Left ventricle myocardium inferior (tissue), 1 donor: ENCODE measurements around the gene SLC46A1. TPM values are rescaled to one million over a fixed set of nuclear protein-coding genes. Genes with fewer than 3 reads are reported as not detected.

Experiments used
- DNase-seq: peaks from one replicate; pipeline ENCODE4 v3.0.0-alpha.2; 2020
- H3K27ac ChIP-seq: fragments of 200-600 bp; replicated peaks from 2 replicates; pipeline ENCODE4 v1.8.0; 2021
- H3K27me3 ChIP-seq: fragments of 200-600 bp; 2 replicates; pipeline ENCODE4 v1.8.0; 2021; ENCODE audit warnings: low read depth
- H3K36me3 ChIP-seq: fragments of 200-600 bp; 2 replicates; pipeline ENCODE4 v1.8.0; 2021
- H3K4me1 ChIP-seq: fragments of 200-600 bp; 2 replicates; pipeline ENCODE4 v1.8.0; 2021
- H3K4me3 ChIP-seq: fragments of 200-600 bp; 2 replicates; pipeline ENCODE4 v1.8.0; 2021; ENCODE audit warnings: mild to moderate bottlenecking, moderate library complexity
- H3K9me3 ChIP-seq: fragments of 200-600 bp; replicated peaks from 2 replicates; pipeline ENCODE4 v1.8.0; 2021
- CTCF ChIP-seq: fragments of 200-600 bp; IDR thresholded peaks from 2 replicates; pipeline ENCODE4 v1.8.0; 2021; ENCODE audit warnings: antibody characterized with exemption, mild to moderate bottlenecking, borderline replicate concordance
- intact Hi-C: fragments of 100-400 bp; cut with micrococcal nuclease; formaldehyde crosslinking; loops from one replicate; pipeline ENCODE4 v1.11.0; 2022
- total RNA-seq: library from RNA; stranded (reverse); fragmentation: NEBNext Ultra II Directional; extraction: Animal tissue kit (Norgen Biotek cat#: 25700); gene quantifications from one replicate; pipeline ENCODE4 v1.2.1, GENCODE V29; 2021
- donor health status: DM: no; HTN: yes; CAD: no; lungs with severe emphysema.

The SLC46A1 gene
- total RNA-seq, 1 donor from 2014 or later = 6.0 TPM

GRCh38 chr17:28397275-28397674 is 8.7 kb downstream of the SLC46A1 start:
- H3K27me3 ChIP-seq = no peaks in the 10 kb centered on the region
- intact Hi-C loops = no loop called here
- H3K9me3 ChIP-seq = no peaks in the 10 kb centered on the region
- no peak for TF ChIP-seq CTCF
- no peak overlapping the region for H3K4me3 ChIP-seq
- peaks cover 14% of the 10 kb centered on the region for H3K4me1 ChIP-seq
- H3K36me3 ChIP-seq = peaks cover 52% of the 10 kb centered on the region
- H3K27ac ChIP-seq = no peak overlapping the region
- no peak for DNase-seq

GRCh38 chr17:28396635-28397239 is 9.3 kb downstream of the SLC46A1 start:
- intact Hi-C loops = no loop called here
- no peaks in the 10 kb centered on the region for H3K27me3 ChIP-seq
- H3K36me3 ChIP-seq = peaks cover 52% of the 10 kb centered on the region
- peaks cover 14% of the 10 kb centered on the region for H3K4me1 ChIP-seq
- no peak for TF ChIP-seq CTCF
- no peak overlapping the region for H3K27ac ChIP-seq
- no peaks in the 10 kb centered on the region for H3K9me3 ChIP-seq
- no peak for DNase-seq
- H3K4me3 ChIP-seq = no peak overlapping the region

- intact Hi-C loops = no loop called here
- H3K36me3 ChIP-seq = peaks cover 51% of the 10 kb centered on the region
- H3K27ac ChIP-seq = no peak overlapping the region
- DNase-seq = no peak
- peaks cover 14% of the 10 kb centered on the region for H3K4me1 ChIP-seq
- no peak overlapping the region for H3K4me3 ChIP-seq
- H3K9me3 ChIP-seq = no peaks in the 10 kb centered on the region
- TF ChIP-seq CTCF = no peak
- H3K27me3 ChIP-seq = no peaks in the 10 kb centered on the region
Measured at GRCh38 chr17:28395968-28396367, 10.0 kb downstream of the SLC46A1 start.

GRCh38 chr17:28395426-28395825 is 10.6 kb downstream of the SLC46A1 start:
- Histone ChIP-seq H3K4me1 (peaks cover 14% of the 10 kb centered on the region), H3K27me3 (no peaks in the 10 kb centered on the region), H3K9me3 (no peaks in the 10 kb centered on the region), H3K4me3 (no peak overlapping the region), H3K27ac (no peak overlapping the region), H3K36me3 (peaks cover 57% of the 10 kb centered on the region)
- intact Hi-C loops = no loop called here
- no peak for TF ChIP-seq CTCF
- no peak for DNase-seq

GRCh38 chr17:28394337-28395116 is 11.5 kb downstream of the SLC46A1 start:
- Histone ChIP-seq H3K27me3 (no peaks in the 10 kb centered on the region), H3K36me3 (peaks cover 66% of the 10 kb centered on the region), H3K9me3 (no peaks in the 10 kb centered on the region), H3K4me3 (no peak overlapping the region), H3K27ac (no peak overlapping the region), H3K4me1 (peaks cover 14% of the 10 kb centered on the region)
- TF ChIP-seq CTCF = no peak
- intact Hi-C loops = no loop called here
- no peak for DNase-seq
